Common myeloid progenitor, CD34-positive (primary cell): ENCODE data around the gene RPL37A.

Experiments
- CTCF ChIA-PET: fragments of 350-600 bp; sonication (Branson Sonifier 250); formaldehyde crosslinking; loops from one replicate; lab custom pipeline; 2021; ENCODE audit warnings: antibody characterized with exemption; lab: Charles Lee
- POLR2A ChIA-PET: fragments of 350-600 bp; sonication (Branson Sonifier 250); formaldehyde crosslinking; loops from one replicate; lab custom pipeline; 2021; ENCODE audit warnings: antibody characterized with exemption; lab: Charles Lee
- DNase-seq, 3 donors: peaks; one replicate each; pipeline versions ENCODE4 v3.0.0 to v3.0.0-alpha.2; 2013
- H3K27ac ChIP-seq, 2 experiments: 1 replicate in 1 of 2; 2 replicates in 1 of 2; pipeline ENCODE4 v1.7.0; 2013; ENCODE audit warnings: inconsistent platforms in 2 of 2, low read length in 2 of 2, mild to moderate bottlenecking in 2 of 2, low read depth in 1 of 2, moderate library complexity in 1 of 2; ENCODE audit not compliant: severe bottlenecking in 2 of 2, insufficient read depth in 1 of 2, poor library complexity in 1 of 2
- H3K27me3 ChIP-seq, 5 experiments: replicated peaks in 2 of 5; 1 replicate in 3 of 5; 2 replicates in 2 of 5; pipeline versions ENCODE4 v1.6.1 to v1.7.0; 2013; ENCODE audit warnings: low read length in 4 of 5, mild to moderate bottlenecking in 2 of 5, moderate library complexity in 2 of 5, inconsistent platforms in 1 of 5; ENCODE audit not compliant: insufficient read depth in 5 of 5, control insufficient read depth in 4 of 5
- H3K36me3 ChIP-seq, 4 experiments: 1 replicate in 2 of 4; 2 replicates in 2 of 4; pipeline versions ENCODE4 v1.6.1 to v1.7.0; 2013; ENCODE audit warnings: low read length in 3 of 4, control low read depth in 1 of 4, mild to moderate bottlenecking in 1 of 4; ENCODE audit not compliant: control insufficient read depth in 4 of 4, insufficient read depth in 4 of 4
- H3K4me1 ChIP-seq, 4 experiments: 1 replicate in 3 of 4; 2 replicates in 1 of 4; pipeline versions ENCODE4 v1.6.1 to v1.7.1; 2013; ENCODE audit warnings: low read length in 3 of 4, mild to moderate bottlenecking in 3 of 4, control low read depth in 1 of 4, inconsistent platforms in 1 of 4, moderate library complexity in 1 of 4; ENCODE audit not compliant: control insufficient read depth in 4 of 4, insufficient read depth in 4 of 4; ENCODE audit errors: control extremely low read depth in 1 of 4
- H3K4me3 ChIP-seq, 7 experiments: 1 replicate in 4 of 7; 2 replicates in 3 of 7; pipeline versions ENCODE4 v1.5.1 to v1.7.0; 2013; ENCODE audit warnings: mild to moderate bottlenecking in 7 of 7, low read length in 6 of 7, moderate library complexity in 6 of 7, inconsistent platforms in 2 of 7, low read depth in 2 of 7, control low read depth in 1 of 7; ENCODE audit not compliant: insufficient read depth in 4 of 7, control insufficient read depth in 1 of 7; ENCODE audit errors: extremely low read depth in 1 of 7
- H3K9me3 ChIP-seq, 5 experiments: 1 replicate in 4 of 5; 2 replicates in 1 of 5; pipeline versions ENCODE4 v1.6.1 to v1.7.1; 2013; ENCODE audit warnings: low read length in 4 of 5, mild to moderate bottlenecking in 2 of 5, inconsistent platforms in 1 of 5, low read depth in 1 of 5, moderate library complexity in 1 of 5; ENCODE audit not compliant: control insufficient read depth in 4 of 5, insufficient read depth in 2 of 5; ENCODE audit errors: control extremely low read depth in 1 of 5
- WGBS: methylation state at CpG from one replicate; pipeline ENCODE4 v1.1.5; 2013; ENCODE audit not compliant: insufficient coverage; 5-methylcytosine and 5-hydroxymethylcytosine counted together

Gene RPL37A

DNA sequence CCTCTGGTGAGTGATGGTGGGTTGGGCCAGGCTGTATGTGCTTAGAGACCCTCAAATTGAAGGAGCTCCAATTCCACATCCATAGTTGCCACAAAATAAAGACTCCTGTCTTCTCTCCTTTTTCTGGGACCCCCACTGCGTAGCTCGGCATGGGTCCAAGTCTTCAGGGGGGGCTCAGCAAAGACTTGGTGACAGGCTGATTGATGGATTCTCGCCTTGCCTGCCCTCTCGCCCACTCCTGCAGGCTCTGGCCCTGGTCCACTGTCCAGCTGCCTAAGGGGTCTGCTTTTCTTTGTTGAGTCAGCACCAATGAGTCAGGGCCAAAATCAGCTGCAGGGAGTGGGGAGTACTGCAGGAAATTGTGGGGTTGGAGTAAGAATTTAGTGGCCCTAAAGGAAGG, 21.5 kb downstream of the RPL37A start:
- Histone ChIP-seq H3K27me3 (no peaks in the 10 kb centered on the region), H3K4me1 (no peaks in the 10 kb centered on the region), H3K9me3 (peaks cover 0 to 7% (median 0%) of the 10 kb centered on the region in 5 experiments), H3K4me3 (no peak overlapping the region), H3K27ac (no peak overlapping the region), H3K36me3 (no peaks in the 10 kb centered on the region)
- WGBS = 93% methylated on average over 3 of the region's 4 CpGs
- DNase-seq = no peak
- POLR2A ChIA-PET = no interaction called here
- CTCF ChIA-PET = interaction anchor here (0.7 to 15.8 kb wide), 19 partner anchors 10 to 1193 kb away, joined by 3 to 433 read pairs (median 5); no protein-coding TSS in a partner anchor

GRCh38 chr2:216522892-216523502, 24.4 kb downstream of the RPL37A start:
- no peaks in the 10 kb centered on the region for H3K4me1 ChIP-seq
- 100% methylated on average over 1 of the region's 1 CpG for WGBS
- no peaks in the 10 kb centered on the region for H3K36me3 ChIP-seq
- H3K27ac ChIP-seq = no peak overlapping the region
- DNase-seq = no peak
- H3K4me3 ChIP-seq = no peak overlapping the region
- CTCF ChIA-PET = interaction anchor here (1.0 to 15.8 kb wide), 5 partner anchors 10 to 143 kb away, joined by 3 to 433 read pairs (median 3); no protein-coding TSS in a partner anchor
- POLR2A ChIA-PET = no interaction called here
- H3K27me3 ChIP-seq = no peaks in the 10 kb centered on the region
- peaks cover 0 to 7% (median 0%) of the 10 kb centered on the region in 5 experiments for H3K9me3 ChIP-seq

GRCh38 chr2:216525972-216526371, 27.3 kb downstream of the RPL37A start:
- Histone ChIP-seq H3K4me1 (no peaks in the 10 kb centered on the region), H3K27ac (no peak overlapping the region), H3K4me3 (no peak overlapping the region), H3K36me3 (no peaks in the 10 kb centered on the region), H3K27me3 (no peaks in the 10 kb centered on the region), H3K9me3 (peaks cover 0 to 7% (median 0%) of the 10 kb centered on the region in 5 experiments)
- ChIA-PET CTCF (interaction anchor here (0.8 to 15.8 kb wide), 6 partner anchors 9 to 170 kb away, joined by 3 to 433 read pairs (median 4); no protein-coding TSS in a partner anchor), POLR2A (no interaction called here)
- DNase-seq = no peak
- 80% methylated on average over 1 of the region's 4 CpGs for WGBS

GRCh38 chr2:216526939-216527338, 28.3 kb downstream of the RPL37A start:
- DNase-seq = no peak
- WGBS = 67% methylated on average over 1 of the region's 1 CpG
- Histone ChIP-seq H3K27me3 (no peaks in the 10 kb centered on the region), H3K27ac (no peak overlapping the region), H3K4me3 (no peak overlapping the region), H3K36me3 (no peaks in the 10 kb centered on the region), H3K4me1 (no peaks in the 10 kb centered on the region), H3K9me3 (peaks cover 0 to 7% (median 0%) of the 10 kb centered on the region in 5 experiments)
- ChIA-PET POLR2A (no interaction called here), CTCF (interaction anchor here (0.8 to 15.8 kb wide), 4 partner anchors 10 to 169 kb away, joined by 3 to 433 read pairs (median 9); no protein-coding TSS in a partner anchor)

DNA sequence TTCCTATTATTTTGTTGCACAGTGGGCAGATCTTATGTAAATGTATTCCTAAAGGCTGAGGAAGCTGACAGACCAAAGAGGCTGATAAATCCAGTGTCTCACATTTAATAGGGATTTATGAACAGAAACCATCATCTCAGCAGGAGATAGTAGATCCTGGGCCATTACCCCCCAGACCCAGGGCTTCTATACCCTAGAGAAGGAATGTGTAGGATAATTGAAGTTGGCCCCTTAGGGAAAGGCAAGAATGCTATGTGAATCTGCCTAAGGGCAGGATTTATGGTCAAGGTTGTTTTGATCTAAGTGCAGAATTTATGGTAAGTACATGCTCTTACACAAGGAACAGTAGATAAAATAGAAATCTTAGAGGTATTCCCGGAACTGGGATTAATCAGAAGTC, 29.0 kb downstream of the RPL37A start:
- POLR2A ChIA-PET = no interaction called here
- Histone ChIP-seq H3K27ac (no peak overlapping the region), H3K4me1 (no peaks in the 10 kb centered on the region), H3K9me3 (peaks cover 0 to 7% (median 0%) of the 10 kb centered on the region in 5 experiments), H3K4me3 (no peak overlapping the region), H3K27me3 (no peaks in the 10 kb centered on the region), H3K36me3 (no peaks in the 10 kb centered on the region)
- WGBS = no CpG with 5 or more reads among the region's 1 CpG
- CTCF ChIA-PET = interaction anchor here (1.6 to 15.8 kb wide), 3 partner anchors 11 to 138 kb away, joined by 6 to 433 read pairs (median 12); no protein-coding TSS in a partner anchor
- DNase-seq = no peak

DNA sequence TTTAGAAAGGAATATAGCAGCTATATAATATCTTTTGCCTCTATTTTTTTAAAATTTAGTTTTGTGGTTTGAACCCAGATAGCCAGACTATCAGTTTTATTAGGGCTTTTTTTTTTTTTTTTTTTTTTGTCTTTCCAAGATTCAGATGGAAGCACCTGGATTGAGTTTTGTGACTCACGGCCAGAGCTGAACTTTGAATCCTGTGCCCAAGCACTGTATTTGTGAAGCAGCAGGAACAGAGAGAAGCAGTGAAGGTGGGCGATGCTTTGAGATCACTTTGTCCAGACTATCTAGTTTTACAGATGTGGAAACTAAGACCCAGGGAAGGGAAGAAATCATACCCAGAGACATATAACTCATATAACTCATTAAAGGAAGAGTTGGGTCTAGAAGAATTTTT, 33.9 kb downstream of the RPL37A start:
- H3K4me1 ChIP-seq = peaks cover 0 to 9% (median 6%) of the 10 kb centered on the region in 4 experiments

DNA sequence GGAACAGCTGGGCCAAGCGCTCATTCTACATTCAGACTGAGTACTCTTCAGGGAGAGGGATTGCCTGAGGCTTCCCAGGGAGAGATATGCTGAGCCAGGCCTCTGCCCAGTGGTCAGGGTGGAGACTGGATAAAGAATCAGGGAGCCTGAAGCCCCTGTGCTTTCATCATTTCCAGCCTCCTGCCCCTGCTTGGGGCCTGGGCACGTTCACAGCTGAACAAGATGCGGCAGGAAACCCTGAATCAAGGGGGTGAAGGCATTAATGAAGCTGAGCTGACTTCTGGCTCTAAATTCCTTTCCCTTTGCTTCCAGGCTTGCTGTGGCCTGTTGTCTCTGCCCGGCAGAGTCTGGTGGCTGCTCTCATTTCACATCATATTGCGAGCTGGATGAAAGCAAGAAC, 35.0 kb downstream of the RPL37A start:
- POLR2A ChIA-PET = interaction anchor here (0.6 kb wide), 1 partner anchor 11 kb away, joined by 3 read pairs; no protein-coding TSS in a partner anchor
- WGBS = 100% methylated on average over 2 of the region's 5 CpGs
- Histone ChIP-seq H3K4me3 (no peak overlapping the region), H3K27me3 (no peaks in the 10 kb centered on the region), H3K27ac (no peak overlapping the region), H3K36me3 (no peaks in the 10 kb centered on the region), H3K9me3 (no peaks in the 10 kb centered on the region), H3K4me1 (peaks cover 0 to 9% (median 6%) of the 10 kb centered on the region in 4 experiments)
- CTCF ChIA-PET = interaction anchor here (3.1 kb wide), 1 partner anchor 13 kb away, joined by 12 read pairs; no protein-coding TSS in a partner anchor
- DNase-seq = no peak

More for the DNA sequence above, 33.9 kb downstream of the RPL37A start:
- Histone ChIP-seq H3K4me3 (no peak overlapping the region), H3K27me3 (no peaks in the 10 kb centered on the region), H3K36me3 (no peaks in the 10 kb centered on the region), H3K9me3 (no peaks in the 10 kb centered on the region), H3K27ac (no peak overlapping the region)
- DNase-seq = peak in 1 of 3 donors; percentile 13
- 100% methylated on average over 1 of the region's 2 CpGs for WGBS
- ChIA-PET CTCF (interaction anchor here (1.7 to 2.9 kb wide), 3 partner anchors 13 to 133 kb away, joined by 4 to 9 read pairs (median 7); no protein-coding TSS in a partner anchor), POLR2A (no interaction called here)
